K562 (cell line): ENCODE results near the gene SPATA21. TPM values are rescaled to one million over a fixed set of nuclear protein-coding genes. Genes with fewer than 3 reads are reported as not detected.

Experiments used
- ATAC-seq: fragments of 200-7000 bp; cut with Tn5 transposase; 3 replicates; pipeline ENCODE4 v1.9.1; 2020; ENCODE audit warnings: moderate library complexity
- BruUV-seq: library from RNA; stranded (reverse); fragments of 400-500 nt; replicated peaks from 2 replicates; lab custom pipeline; 2021; lab: Mats Ljungman, UMichigan
- CTCF ChIA-PET: fragments of 300-600 bp; formaldehyde crosslinking; extraction: SDS; loops from one replicate; lab custom pipeline; 2021; ENCODE audit warnings: low intra/inter-chr PET ratio; lab: Yijun Ruan, JAX
- POLR2A ChIA-PET: fragments of 300-600, 350-650 bp; sonication (Branson Sonifier 250); formaldehyde crosslinking; extraction: SDS; loops from one replicate; lab custom pipeline; 2021; ENCODE audit warnings: antibody characterized with exemption, inconsistent platforms; lab: Yijun Ruan, JAX
- DNase-seq, 4 experiments: peaks; one replicate each; pipeline versions ENCODE4 v3.0.0 to v3.0.0-alpha.2; 2011 to 2018; ENCODE audit warnings: low spot score in 3 of 4, mixed read lengths in 3 of 4; ENCODE audit errors: extremely low read depth in 1 of 4
- FAIRE-seq: peaks from 2 replicates; lab custom pipeline; 2011; peaks lifted over from hg19 to GRCh38; lab: Jason Lieb, UNC
- H2AFZ ChIP-seq: 2 replicates; pipeline ENCODE4 v1.6.0; 2011; ENCODE audit warnings: low read depth, low read length, control low read depth, inconsistent platforms
- H3K27ac ChIP-seq: fragments of 200-600 bp; 3 replicates; pipeline ENCODE4 v1.8.0; 2011; ENCODE audit warnings: low read depth, mild to moderate bottlenecking, control low read depth, inconsistent platforms, low read length, moderate library complexity, mixed read lengths; ENCODE audit errors: extremely low read depth
- H3K27me3 ChIP-seq, 2 experiments: fragments of 300-600 bp in 1 of 2; 2 replicates in 1 of 2; 3 replicates in 1 of 2; pipeline versions ENCODE4 v1.6.0 to v1.8.0; 2011; ENCODE audit warnings: inconsistent platforms in 2 of 2, low read length in 2 of 2, mild to moderate bottlenecking in 1 of 2, mixed read lengths in 1 of 2, moderate library complexity in 1 of 2; ENCODE audit not compliant: control insufficient read depth in 2 of 2, insufficient read depth in 2 of 2
- H3K36me3 ChIP-seq: fragments of 300-600 bp; 3 replicates; pipeline ENCODE4 v1.8.0; 2011; ENCODE audit warnings: mild to moderate bottlenecking, low read length, inconsistent platforms; ENCODE audit not compliant: control insufficient read depth, insufficient read depth
- H3K4me1 ChIP-seq, 2 experiments: fragments of 200-600 bp in 1 of 2; replicated peaks in 1 of 2; 2 replicates in 1 of 2; 3 replicates in 1 of 2; pipeline versions ENCODE4 v1.5.1 to v1.8.0; 2011; ENCODE audit warnings: inconsistent platforms in 2 of 2, low read length in 2 of 2, mild to moderate bottlenecking in 1 of 2, mixed read lengths in 1 of 2, moderate library complexity in 1 of 2; ENCODE audit not compliant: control insufficient read depth in 2 of 2, insufficient read depth in 2 of 2
- H3K4me2 ChIP-seq: 2 replicates; pipeline ENCODE4 v1.6.1; 2011; ENCODE audit warnings: low read length, control low read depth, inconsistent platforms, mixed read lengths; ENCODE audit not compliant: insufficient read depth
- H3K4me3 ChIP-seq: fragments of 200-600 bp; sonication (generic), shearing (Covaris generic); 2 replicates; pipeline ENCODE4 v1.5.1; 2016; ENCODE audit warnings: control low read depth, inconsistent platforms
- H3K79me2 ChIP-seq: fragments of 200-600 bp; 3 replicates; pipeline ENCODE4 v1.8.0; 2011; ENCODE audit warnings: low read length, inconsistent platforms; ENCODE audit not compliant: control insufficient read depth, insufficient read depth
- H3K9ac ChIP-seq, 2 experiments: 2 replicates each; pipeline versions ENCODE4 v1.6.0 to v1.6.1; 2011; ENCODE audit warnings: low read depth in 2 of 2, low read length in 2 of 2, control low read depth in 1 of 2, inconsistent platforms in 1 of 2, mild to moderate bottlenecking in 1 of 2, mixed read lengths in 1 of 2; ENCODE audit not compliant: insufficient read depth in 1 of 2
- H3K9me1 ChIP-seq: one replicate; pipeline ENCODE4 v1.6.0; 2011; ENCODE audit warnings: inconsistent platforms, mild to moderate bottlenecking, low read length, moderate library complexity; ENCODE audit not compliant: control insufficient read depth, insufficient read depth
- H3K9me3 ChIP-seq: replicated peaks from 2 replicates; pipeline ENCODE4 v1.5.1; 2011; ENCODE audit warnings: low read depth, low read length, inconsistent platforms; ENCODE audit not compliant: control insufficient read depth, insufficient read depth
- H4K20me1 ChIP-seq: replicated peaks from 2 replicates; pipeline ENCODE4 v1.6.1; 2011; ENCODE audit warnings: low read length, inconsistent platforms, mixed read lengths; ENCODE audit not compliant: control insufficient read depth, insufficient read depth
- DIDO1 ChIP-seq: fragments of 450-650 bp; IDR thresholded peaks from 2 replicates; pipeline ENCODE4 v1.6.1; 2016; ENCODE audit warnings: low read depth, missing biosample characterization, missing genetic modification characterization
- EHMT2 ChIP-seq: fragments of 450-650 bp; IDR thresholded peaks from 2 replicates; pipeline ENCODE4 v1.6.1; 2018; ENCODE audit warnings: antibody characterized with exemption
- ELF1 ChIP-seq: fragments of 200-800 bp; sonication (Bioruptor generic); IDR thresholded peaks from 2 replicates; pipeline ENCODE4 v1.6.1; 2016; ENCODE audit warnings: missing genetic modification characterization, missing compliant biosample characterization
- FOS ChIP-seq: IDR thresholded peaks from 3 replicates; pipeline ENCODE4 v1.6.1; 2011; ENCODE audit not compliant: insufficient read length; ENCODE audit errors: extremely low read depth
- HDAC1 ChIP-seq, 2 experiments: fragments of 450-650 bp; IDR thresholded peaks; 2 replicates each; pipeline ENCODE4 v1.6.1; 2016 to 2017; ENCODE audit warnings: inconsistent platforms in 1 of 2, mild to moderate bottlenecking in 1 of 2, moderate library complexity in 1 of 2
- KDM4B ChIP-seq, 2 experiments: fragments of 450-650 bp in 1 of 2; sonication (generic) in 1 of 2; IDR thresholded peaks; 2 replicates each; pipeline ENCODE4 v1.6.1; 2016 to 2017; ENCODE audit warnings: borderline replicate concordance in 2 of 2, antibody characterized with exemption in 1 of 2, low read depth in 1 of 2, mild to moderate bottlenecking in 1 of 2
- MXI1 ChIP-seq: IDR thresholded peaks from 2 replicates; pipeline ENCODE4 v1.6.1; 2011; ENCODE audit warnings: low read depth, mild to moderate bottlenecking, improper control_type of control experiment, low read length
- NR1H2 ChIP-seq: sonication (generic); formaldehyde crosslinking; IDR thresholded peaks from 2 replicates; pipeline ENCODE4 v1.4.0; 2020; ENCODE audit warnings: mild to moderate bottlenecking, missing genetic modification reagents
- PCBP2 ChIP-seq: fragments of 200-400 bp; formaldehyde crosslinking; IDR thresholded peaks from 2 replicates; pipeline ENCODE4 v1.6.1; 2018; ENCODE audit warnings: low read length, low read depth, mild to moderate bottlenecking, moderate library complexity; ENCODE audit not compliant: poor library complexity, severe bottlenecking
- PHF8 ChIP-seq: fragments of 200-600 bp; sonication (generic); IDR thresholded peaks from 2 replicates; pipeline ENCODE4 v1.6.1; 2012; ENCODE audit warnings: mixed run types, mild to moderate bottlenecking, inconsistent platforms, low read length, moderate library complexity, borderline replicate concordance
- RBM34 ChIP-seq: fragments of 200-400 bp; formaldehyde crosslinking; IDR thresholded peaks from 2 replicates; pipeline ENCODE4 v1.6.1; 2018; ENCODE audit warnings: low read length, borderline replicate concordance; ENCODE audit not compliant: insufficient read depth
- SOX6 ChIP-seq: fragments of 450-650 bp; IDR thresholded peaks from 2 replicates; pipeline ENCODE4 v1.6.1; 2014; ENCODE audit warnings: mild to moderate bottlenecking
- TEAD4 ChIP-seq, 2 experiments: sonication (generic) in 1 of 2; formaldehyde crosslinking in 1 of 2; IDR thresholded peaks; 2 replicates each; pipeline versions ENCODE4 v1.6.1 to v1.8.0; 2012 to 2022; ENCODE audit warnings: borderline replicate concordance in 1 of 2, inconsistent platforms in 1 of 2, low read length in 1 of 2, mild to moderate bottlenecking in 1 of 2, missing genetic modification reagents in 1 of 2
- XRCC4 ChIP-seq: IDR thresholded peaks from one replicate; pipeline ENCODE4 v1.6.1; 2011; ENCODE audit not compliant: insufficient read depth, insufficient read length; ENCODE audit errors: extremely low read depth
- ZNF174 ChIP-seq: fragments of 250-450 bp; sonication (Bioruptor Pico); IDR thresholded peaks from 2 replicates; pipeline ENCODE4 v1.4.0; 2020; ENCODE audit warnings: mild to moderate bottlenecking
- ZNF766 ChIP-seq: fragments of 200-800 bp; sonication (Bioruptor generic); conservative IDR thresholded peaks from 2 replicates; pipeline ENCODE4 v1.6.1; 2016; ENCODE audit warnings: missing genetic modification characterization, missing compliant biosample characterization
- WGBS: fragments of 100-300 bp; shearing (Covaris generic); methylation state at CpG from one replicate; pipeline ENCODE4 v1.1.6; 2016; ENCODE audit warnings: low coverage, mixed read lengths; ENCODE audit not compliant: insufficient coverage; ENCODE audit errors: missing lambda C conversion rate; 5-methylcytosine and 5-hydroxymethylcytosine counted together
- in situ Hi-C: fragments of 300-500 bp; cut with MboI; formaldehyde crosslinking; loops from 4 replicates; pipeline ENCODE4 v1.15.0; 2018; ENCODE audit warnings: inconsistent platforms, mixed read lengths
- intact Hi-C: fragments of 100-400 bp; cut with micrococcal nuclease; formaldehyde crosslinking; loops from 2 replicates; pipeline ENCODE4 v1.14.2; 2022
- polyA plus RNA-seq, 8 experiments: library from polyadenylated mRNA; depleted of rRNA in 4 of 8; stranded (reverse) in 5 of 8; unstranded in 3 of 8; fragments of >200 nt; fragmentation: Nextera tagmentation in 2 of 8; fragmentation: Illumina TruSeq in 1 of 8; extraction: Ambion mirVana in 2 of 8; extraction: Trizol in 1 of 8; gene quantifications; 2 replicates each; pipeline versions ENCODE4 v1.2.1 to v1.2.3, GENCODE V29; 2011 to 2014; ENCODE audit warnings: inconsistent platforms in 1 of 8, missing spikeins in 1 of 8
- total RNA-seq, 7 experiments: library from RNA; depleted of rRNA in 6 of 7; stranded (reverse); fragments of >200 nt in 6 of 7; fragmentation: Illumina TruSeq in 2 of 7; extraction: Trizol in 2 of 7; gene quantifications; 2 replicates each; pipeline versions ENCODE4 v1.2.1 to v1.2.3, GENCODE V29; 2011 to 2021; ENCODE audit warnings: low replicate concordance in 1 of 7
- TF ChIP-seq, protein P1 (sequence below), 3 experiments: IDR thresholded peaks in 2 of 3; conservative IDR thresholded peaks in 1 of 3; 2 replicates each; pipeline ENCODE4 v1.5.1; 2011 to 2012; ENCODE audit warnings: low read length in 3 of 3, mild to moderate bottlenecking in 3 of 3, control low read depth in 2 of 3, improper control_type of control experiment in 1 of 3, inconsistent platforms in 1 of 3, low read depth in 1 of 3, mixed read lengths in 1 of 3, moderate library complexity in 1 of 3; ENCODE audit not compliant: insufficient read depth in 2 of 3
- TF ChIP-seq, protein P2 (sequence below): fragments of 450-650 bp; IDR thresholded peaks from 2 replicates; pipeline ENCODE4 v1.6.1; 2016
- TF ChIP-seq, protein P3 (sequence below): sonication (generic); formaldehyde crosslinking; IDR thresholded peaks from 2 replicates; pipeline ENCODE4 v1.5.0; 2020; ENCODE audit warnings: missing genetic modification reagents

The SPATA21 gene
- total and polyA plus RNA-seq, 9 of the 15 experiments (the other 6 are each of a cell fraction or from before 2014, with no cell fraction given) = 0.10 to 0.36 (median 0.13) TPM; not detected in 3

DNA sequence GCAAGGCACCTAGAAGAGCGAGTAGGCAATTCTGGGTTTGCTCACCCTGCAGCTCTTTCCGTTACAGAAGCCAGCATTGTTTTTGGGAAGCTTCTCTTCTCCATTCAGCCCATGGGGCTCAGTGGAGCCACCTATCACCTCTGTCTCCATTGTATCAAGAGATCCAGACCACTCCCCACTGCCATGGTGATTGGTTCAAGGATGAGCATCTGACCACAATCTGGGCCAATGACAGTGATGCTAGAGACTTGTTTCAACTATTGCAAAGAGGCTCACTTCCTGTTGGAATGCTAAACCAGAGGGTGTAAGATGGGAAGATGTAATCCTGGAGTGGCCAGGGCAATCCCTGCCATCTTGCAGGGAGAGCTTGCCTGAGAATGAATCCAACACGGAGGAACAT, 6.6 kb downstream of the SPATA21 start:
- FAIRE-seq = peak; percentile 80
- Histone ChIP-seq H3K27me3 (no peaks in the 10 kb centered on the region), H3K9me3 (no peaks in the 10 kb centered on the region), H3K4me2 (peak overlapping the region; percentile 55), H3K9me1 (no peaks in the 10 kb centered on the region), H4K20me1 (no peaks in the 10 kb centered on the region), H3K79me2 (no peaks in the 10 kb centered on the region), H3K9ac (no peak overlapping the region), H3K4me3 (no peak overlapping the region), H2AFZ (peak overlapping the region; percentile 86), H3K4me1 (peaks cover 6 to 14% of the 10 kb centered on the region in 2 experiments; a peak in 4 of 5 replicates), H3K36me3 (no peaks in the 10 kb centered on the region), H3K27ac (no peak overlapping the region; the same call in 2 of the 3 replicates)
- no TSS peak for BruUV-seq
- ChIA-PET POLR2A (interaction anchor here (0.6 to 1.5 kb wide), 4 partner anchors 9 to 83 kb away, joined by 3 to 10 read pairs (median 4); partner anchors contain the start of gene NECAP2), CTCF (no interaction called here)
- intact Hi-C loops = no loop called here
- peak; percentile 71 to 81 (median 74) for DNase-seq
- peak; percentile 98 for ATAC-seq
- in situ Hi-C loops = loop anchor here (25.0 kb wide), 1 partner anchor 432 kb away; no protein-coding TSS in a partner anchor
- 33% methylated on average over 3 of the region's 3 CpGs for WGBS
- TF ChIP-seq HDAC1 (IDR thresholded peaks at IDR 0.05) (no peak), RBM34 (no peak), ZNF174 (no peak), DIDO1 (tag) (0 out of 2 replicates have a peak, but pooled peaks have one; percentile 29), NR1H2 (CRISPR knock-in tag) (no peak), MXI1 (no peak), ELF1 (tag) (peak; percentile 43; the same call in 1 of the 2 replicates), TEAD4 (IDR thresholded peaks at IDR 0.05; ENCODE audit: low read length) (peak; percentile 31; the same call in 1 of the 2 replicates), TEAD4 (CRISPR knock-in tag; IDR thresholded peaks at IDR 0.05; ENCODE audit: borderline replicate concordance) (no peak), FOS (peak; percentile 69), ZNF766 (CRISPR knock-in tag) (no peak), KDM4B (IDR thresholded peaks at IDR 0.05; ENCODE audit: borderline replicate concordance in 2 of 2, low read depth in 1 of 2) (no peak), XRCC4 (no peak), EHMT2 (0 out of 2 replicates have a peak, but pooled peaks have one; percentile 36), PCBP2 (no peak), PHF8 (peak; percentile 21; the same call in 1 of the 2 replicates), SOX6 (no peak; the same call in 1 of the 2 replicates)
- TF ChIP-seq, protein P1, sequence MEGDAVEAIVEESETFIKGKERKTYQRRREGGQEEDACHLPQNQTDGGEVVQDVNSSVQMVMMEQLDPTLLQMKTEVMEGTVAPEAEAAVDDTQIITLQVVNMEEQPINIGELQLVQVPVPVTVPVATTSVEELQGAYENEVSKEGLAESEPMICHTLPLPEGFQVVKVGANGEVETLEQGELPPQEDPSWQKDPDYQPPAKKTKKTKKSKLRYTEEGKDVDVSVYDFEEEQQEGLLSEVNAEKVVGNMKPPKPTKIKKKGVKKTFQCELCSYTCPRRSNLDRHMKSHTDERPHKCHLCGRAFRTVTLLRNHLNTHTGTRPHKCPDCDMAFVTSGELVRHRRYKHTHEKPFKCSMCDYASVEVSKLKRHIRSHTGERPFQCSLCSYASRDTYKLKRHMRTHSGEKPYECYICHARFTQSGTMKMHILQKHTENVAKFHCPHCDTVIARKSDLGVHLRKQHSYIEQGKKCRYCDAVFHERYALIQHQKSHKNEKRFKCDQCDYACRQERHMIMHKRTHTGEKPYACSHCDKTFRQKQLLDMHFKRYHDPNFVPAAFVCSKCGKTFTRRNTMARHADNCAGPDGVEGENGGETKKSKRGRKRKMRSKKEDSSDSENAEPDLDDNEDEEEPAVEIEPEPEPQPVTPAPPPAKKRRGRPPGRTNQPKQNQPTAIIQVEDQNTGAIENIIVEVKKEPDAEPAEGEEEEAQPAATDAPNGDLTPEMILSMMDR (IDR thresholded peaks at IDR 0.05 in 2 of 3, conservative IDR thresholded peaks at IDR 0.05 in 1 of 3; ENCODE audit: insufficient read depth in 2 of 3, low read depth in 1 of 3, low read length in 3 of 3) = peak in 2 of 3 experiments; percentile 38 to 45; a peak in 3 of 6 replicates
- TF ChIP-seq, protein P2, sequence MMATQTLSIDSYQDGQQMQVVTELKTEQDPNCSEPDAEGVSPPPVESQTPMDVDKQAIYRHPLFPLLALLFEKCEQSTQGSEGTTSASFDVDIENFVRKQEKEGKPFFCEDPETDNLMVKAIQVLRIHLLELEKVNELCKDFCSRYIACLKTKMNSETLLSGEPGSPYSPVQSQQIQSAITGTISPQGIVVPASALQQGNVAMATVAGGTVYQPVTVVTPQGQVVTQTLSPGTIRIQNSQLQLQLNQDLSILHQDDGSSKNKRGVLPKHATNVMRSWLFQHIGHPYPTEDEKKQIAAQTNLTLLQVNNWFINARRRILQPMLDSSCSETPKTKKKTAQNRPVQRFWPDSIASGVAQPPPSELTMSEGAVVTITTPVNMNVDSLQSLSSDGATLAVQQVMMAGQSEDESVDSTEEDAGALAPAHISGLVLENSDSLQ = peak; percentile 71
- TF ChIP-seq, protein P3, sequence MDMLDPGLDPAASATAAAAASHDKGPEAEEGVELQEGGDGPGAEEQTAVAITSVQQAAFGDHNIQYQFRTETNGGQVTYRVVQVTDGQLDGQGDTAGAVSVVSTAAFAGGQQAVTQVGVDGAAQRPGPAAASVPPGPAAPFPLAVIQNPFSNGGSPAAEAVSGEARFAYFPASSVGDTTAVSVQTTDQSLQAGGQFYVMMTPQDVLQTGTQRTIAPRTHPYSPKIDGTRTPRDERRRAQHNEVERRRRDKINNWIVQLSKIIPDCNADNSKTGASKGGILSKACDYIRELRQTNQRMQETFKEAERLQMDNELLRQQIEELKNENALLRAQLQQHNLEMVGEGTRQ (CRISPR knock-in tag) = peak; percentile 82
